ACHN (cell line): ENCODE data around the gene ANKRD13B.
"Not testable (repeated sequence)": the region's sequence is repeated elsewhere in the genome, so short reads cannot be mapped to it uniquely, and the experiment has no call there.

Experiments used
- DNase-seq: peaks from one replicate; pipeline ENCODE4 v3.0.0-alpha.2; 2015
- in situ Hi-C: cut with HindIII; loops from 2 replicates; pipeline ENCODE4 v1.10.0; 2017; ENCODE audit warnings: low sequenced_read_pairs, low pct_ligation_motif_present, low pct_unique_long_range_greater_than_20kb

Gene ANKRD13B

DNA sequence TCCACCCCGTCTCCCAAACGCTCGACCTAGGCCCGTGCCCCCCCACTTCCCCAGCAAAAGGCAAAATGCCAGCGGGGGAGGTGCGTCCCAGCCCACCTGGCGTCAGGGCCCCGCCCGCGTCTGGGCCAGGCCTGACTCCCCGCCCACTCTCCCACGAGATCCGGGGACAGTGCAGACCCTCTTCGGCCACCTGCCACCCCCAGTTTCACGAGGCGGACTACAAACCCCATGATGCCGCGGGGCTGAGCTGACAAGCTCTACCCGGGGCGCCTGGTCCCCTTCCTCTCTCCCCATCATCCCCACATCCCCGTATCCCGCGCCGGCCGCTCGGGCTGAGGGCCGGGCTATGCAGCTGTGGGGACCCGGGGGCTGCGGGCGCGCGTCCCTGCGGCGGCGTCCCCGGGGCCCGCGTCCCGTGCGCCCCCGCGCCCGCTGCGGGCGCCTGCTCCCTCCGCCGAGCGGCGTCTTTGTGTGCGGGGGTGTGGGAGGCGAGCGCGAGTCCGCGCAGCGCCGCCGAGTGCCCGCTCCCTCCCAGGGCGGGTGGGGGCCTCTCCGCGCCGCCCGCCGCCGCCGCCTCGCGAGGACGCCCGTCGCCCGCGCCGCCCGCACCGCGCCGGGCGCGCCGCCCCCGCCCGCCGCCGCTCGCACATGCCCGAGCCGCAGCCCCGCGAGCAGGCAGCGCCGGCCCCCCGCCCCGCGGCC lies at the start of gene ANKRD13B:
TSS of gene ANKRD13B (plus strand) at position 283 of the 702 bp plus-strand sequence. CDS start 490 bp downstream, outside the sequence.
- in situ Hi-C loops, result no loop called here
- DNase-seq, result peak; percentile 50

DNA sequence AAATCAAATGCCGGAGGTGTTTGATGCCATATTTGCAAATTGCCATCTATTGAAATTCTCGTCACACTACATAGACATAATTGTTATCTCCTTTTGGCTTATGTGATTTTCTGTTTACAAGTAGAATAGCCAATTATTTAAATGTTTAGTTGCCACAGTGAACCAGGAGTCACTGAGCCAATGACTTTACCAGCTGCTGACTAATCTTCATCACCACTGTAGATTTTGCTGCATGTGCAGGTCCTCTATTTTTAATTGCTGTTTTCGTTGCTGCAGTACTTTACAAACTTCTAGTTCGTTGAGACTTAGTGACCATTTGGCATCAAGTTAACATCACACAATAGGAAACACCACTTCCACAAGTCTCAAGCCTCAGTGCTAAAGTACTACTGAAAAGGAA lies 48.9 kb upstream of the ANKRD13B start:
- DNase-seq, result no peak
- in situ Hi-C loops, result no loop called here

DNA sequence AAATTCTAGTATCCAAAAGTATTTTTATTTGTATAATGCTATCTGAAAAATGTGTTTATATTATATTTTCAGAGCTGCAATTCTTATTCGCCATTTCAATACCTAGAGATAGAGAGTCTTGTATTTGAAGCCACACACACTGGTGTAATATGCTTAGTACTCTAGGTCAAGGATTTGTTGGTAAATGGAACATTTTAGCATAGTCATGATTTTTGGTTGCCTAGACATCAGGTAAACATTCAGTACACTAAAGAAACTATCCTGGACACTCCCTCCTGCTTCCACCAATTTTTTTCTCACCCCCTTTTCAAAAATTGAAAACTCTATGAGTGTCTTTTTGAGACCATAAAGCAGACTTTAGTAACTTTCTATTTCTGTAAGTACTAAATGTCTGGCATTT lies 46.8 kb upstream of the ANKRD13B start:
- in situ Hi-C loops, result no loop called here
- no peak for DNase-seq

DNA sequence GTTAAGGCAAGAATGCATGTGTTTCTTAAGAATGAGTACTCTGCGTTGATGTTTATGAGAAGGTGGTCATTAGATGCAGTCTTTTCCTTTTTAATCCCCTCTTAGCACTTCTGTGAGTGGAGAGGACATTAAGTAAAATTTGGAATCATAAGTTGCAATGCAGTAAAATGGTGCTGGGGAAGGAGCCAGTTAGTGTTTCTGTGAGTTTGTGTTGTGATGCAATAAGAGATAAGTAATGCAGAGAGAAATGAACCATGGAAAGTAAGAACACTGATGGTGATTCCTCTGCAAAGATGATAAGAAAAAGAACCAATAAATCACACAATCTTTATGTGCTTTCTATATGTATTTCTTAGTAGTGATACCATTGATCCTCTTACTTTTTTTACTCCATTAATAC lies 46.1 kb upstream of the ANKRD13B start:
- DNase-seq, result no peak
- in situ Hi-C loops, result no loop called here

DNA sequence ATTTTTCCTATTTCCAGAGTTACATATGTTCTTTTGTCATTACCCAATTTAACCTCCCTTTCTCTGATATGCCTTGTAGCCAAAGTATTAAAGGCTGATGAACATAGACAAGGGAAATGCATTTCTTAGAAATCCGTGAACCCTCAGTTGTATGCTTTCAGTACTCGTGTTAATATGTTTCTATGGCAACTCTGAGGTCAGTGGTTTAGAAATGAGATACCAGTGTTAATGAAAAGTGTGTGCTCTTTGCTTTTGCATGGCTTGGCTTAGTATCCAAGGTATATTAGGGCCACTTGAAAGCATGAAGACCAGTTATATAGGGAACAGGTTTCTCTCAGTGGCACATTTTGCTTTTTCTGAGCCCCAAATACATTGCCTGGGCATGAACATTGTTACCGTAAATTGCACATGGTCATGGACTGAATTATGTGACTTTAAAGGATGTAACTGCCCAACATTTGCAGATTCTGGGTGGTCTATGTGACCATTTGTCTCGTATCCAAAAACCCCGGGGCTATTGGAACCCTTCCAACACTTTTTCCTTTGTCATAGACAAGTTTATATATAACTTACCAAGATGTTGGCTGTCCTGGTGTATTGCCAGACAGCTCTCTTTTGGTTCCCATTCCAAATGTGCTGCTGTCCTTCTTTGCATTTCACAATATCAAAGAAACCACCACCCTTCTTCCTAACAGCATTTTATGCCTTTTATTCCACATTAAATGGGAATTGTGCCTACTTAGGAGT lies 43.6 kb upstream of the ANKRD13B start:
- no peak for DNase-seq
- in situ Hi-C loops, result no loop called here

DNA sequence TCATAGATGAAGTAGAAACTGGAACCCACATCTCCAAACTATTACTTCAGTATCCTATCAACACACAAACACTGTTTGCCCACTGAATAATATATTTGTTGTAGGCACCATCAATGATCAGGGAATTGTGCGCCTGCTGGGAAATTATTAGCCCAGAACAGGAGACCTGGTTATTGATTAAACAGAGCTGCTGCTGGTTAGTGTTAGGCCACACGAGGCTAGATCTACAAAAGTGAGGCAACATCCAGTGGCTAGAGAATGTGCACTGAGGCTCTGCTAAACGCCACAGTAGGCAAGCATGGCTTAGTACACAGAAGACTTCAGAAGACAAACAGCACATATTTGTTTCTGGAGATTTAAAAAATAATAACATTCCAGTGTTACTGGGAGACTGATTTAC lies 37.1 kb upstream of the ANKRD13B start:
- DNase-seq, result peak; percentile 86
- in situ Hi-C loops, result no loop called here

DNA sequence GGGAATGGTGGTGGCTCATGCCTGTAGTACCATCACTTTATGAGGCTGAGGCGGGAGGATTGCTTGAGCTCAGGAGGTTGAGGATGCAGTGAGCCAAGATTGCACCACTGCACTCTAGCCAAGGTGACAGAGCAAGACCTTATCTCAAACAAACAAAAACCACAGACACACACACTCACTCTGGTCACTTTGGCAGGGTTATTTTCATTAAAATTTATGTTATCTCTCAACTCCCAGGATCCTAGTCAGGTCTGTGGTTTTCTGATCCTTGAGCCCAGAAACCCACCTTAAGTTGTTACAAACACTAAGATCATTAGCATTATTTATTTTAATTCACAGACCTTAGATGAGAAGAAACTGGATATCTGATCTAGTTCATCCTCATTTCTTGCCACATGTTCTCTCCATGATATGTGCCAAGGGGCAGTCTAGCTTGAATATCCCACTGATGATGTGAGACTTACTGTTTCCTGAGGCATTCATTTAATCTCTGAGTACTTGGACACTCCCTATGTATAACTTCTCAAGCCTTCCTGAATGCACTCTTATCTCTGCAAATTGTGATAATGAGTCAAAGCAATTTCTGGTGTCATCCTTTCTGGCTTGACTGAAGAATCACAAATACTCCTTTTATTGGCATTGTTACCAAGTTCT lies 35.7 kb upstream of the ANKRD13B start:
- no peak for DNase-seq
- in situ Hi-C loops, result no loop called here

DNA sequence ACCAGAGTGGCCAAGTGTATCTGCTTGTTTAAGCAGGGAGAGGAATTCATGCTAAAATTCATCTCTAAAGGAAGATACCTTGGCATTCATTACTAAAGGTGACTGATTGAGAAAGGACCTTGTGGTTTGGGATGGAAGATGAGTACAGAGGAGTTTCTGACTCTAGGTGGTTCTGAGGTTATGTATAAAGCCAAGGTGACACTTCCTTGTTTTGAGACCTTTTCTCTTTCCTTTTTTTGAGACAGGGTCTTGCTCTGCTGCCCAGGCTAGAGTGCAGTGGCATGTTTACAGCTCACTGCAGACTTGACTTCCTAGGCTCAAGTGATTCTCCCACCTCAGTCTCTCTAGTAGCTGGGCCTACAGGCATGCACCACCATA lies 35.2 kb upstream of the ANKRD13B start:
- DNase-seq, result no peak
- in situ Hi-C loops, result no loop called here

DNA sequence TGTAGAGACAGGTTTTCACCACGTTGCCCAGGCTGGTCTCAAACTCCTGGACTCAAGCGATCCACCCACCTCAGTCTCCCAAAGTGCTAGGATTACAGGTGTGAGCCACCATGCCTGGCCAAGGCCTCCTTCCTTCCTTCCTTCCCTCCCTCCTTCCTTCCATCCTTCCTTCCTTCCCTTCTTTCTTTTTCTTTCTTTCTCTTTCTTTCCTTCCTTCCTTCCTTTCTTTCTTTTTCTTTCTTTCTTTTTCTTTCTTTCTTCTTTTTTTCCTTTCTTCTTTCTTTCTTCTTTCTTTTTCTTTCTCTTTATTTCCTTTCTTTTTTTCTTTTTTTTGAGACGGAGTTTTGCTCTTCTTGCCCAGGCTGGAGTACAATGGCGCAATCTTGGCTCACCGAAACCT lies 34.8 kb upstream of the ANKRD13B start:
- DNase-seq, in situ Hi-C loops: not testable (repeated sequence)

DNA sequence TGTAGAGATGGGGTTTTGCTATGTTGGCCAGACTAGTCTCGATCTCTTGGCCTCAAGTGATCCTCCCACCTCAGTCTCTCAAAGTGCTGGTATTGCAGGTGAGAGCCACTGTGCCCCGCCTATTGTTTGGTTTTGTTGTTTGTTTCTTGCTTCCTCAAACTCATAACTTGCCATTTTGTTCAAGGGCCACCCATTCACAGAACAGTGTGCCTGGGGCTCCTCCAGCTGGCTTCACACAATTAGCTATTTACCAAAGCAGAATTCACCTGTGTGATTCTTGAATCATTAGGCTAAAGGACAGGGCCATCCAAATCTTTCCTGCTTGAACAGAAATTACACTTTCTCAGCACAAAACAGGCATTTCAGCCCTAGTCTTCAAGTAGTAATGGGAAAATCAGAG lies 33.3 kb upstream of the ANKRD13B start:
- DNase-seq, result no peak
- in situ Hi-C loops, result no loop called here

DNA sequence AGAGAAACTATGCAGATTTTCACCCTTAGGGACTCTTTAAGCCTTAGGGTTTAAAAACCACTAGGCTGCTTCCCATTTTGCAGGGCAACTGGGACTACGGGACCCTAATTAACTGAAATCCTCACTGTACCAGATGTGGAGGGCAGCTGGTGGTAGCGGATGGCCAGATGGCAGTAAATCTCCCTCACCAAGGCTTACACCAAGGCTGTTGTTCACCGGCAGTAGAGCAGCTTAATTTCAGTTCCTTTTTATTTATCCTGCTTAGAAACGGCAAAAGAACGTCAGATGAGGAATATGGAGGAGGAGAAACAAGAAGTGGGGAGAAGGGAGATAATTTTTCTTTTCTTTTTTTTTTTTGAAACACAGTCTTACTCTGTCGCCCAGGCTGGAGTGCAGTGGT lies 32.6 kb upstream of the ANKRD13B start:
- no peak for DNase-seq
- in situ Hi-C loops, result no loop called here

DNA sequence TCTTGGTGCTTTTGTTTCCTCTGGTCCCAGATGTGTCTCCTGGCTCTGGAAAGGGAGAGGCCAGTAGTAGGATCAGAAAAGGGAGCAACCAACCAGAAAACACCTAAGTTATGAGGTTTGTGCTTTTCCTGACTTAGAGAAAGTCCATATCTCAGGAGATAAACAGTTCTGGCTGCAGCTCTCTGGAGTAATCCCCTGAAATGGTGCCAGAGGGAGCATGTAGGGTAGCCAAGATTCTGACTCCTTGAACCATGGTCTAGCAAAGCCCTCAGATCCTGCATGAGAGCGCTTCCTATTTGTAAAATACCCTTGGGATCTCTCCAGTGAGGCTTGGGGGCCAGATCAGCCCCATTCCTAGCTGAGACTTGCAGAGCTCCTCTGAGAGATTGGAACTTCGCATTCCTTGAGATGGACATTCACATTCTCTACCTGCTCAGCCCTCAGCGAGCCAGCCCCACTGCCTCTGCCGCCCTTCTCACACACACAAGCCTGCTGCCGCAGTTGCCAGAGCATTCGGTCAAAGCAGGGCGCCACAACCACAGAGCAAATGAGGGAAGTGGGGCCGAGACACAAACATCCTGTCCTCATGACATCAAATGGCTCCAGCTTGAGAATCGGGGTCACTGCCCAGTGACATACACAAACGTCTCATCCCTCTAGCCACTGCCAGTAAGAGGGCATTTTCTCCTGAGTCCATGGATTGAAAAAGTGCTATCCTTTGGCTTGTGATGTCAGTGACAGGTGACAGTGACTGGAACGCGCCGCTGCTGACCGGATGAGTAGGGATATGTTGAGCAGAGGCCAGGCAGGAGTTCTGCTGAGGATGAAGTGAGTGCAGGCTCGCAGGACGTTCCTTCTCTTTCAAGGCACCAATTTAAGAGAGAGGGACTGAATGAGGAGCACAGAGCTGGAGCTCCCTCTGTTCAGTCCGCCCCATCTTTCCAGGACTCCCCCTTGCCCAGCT lies 31.1 kb upstream of the ANKRD13B start:
- in situ Hi-C loops, result no loop called here
- no peak for DNase-seq

DNA sequence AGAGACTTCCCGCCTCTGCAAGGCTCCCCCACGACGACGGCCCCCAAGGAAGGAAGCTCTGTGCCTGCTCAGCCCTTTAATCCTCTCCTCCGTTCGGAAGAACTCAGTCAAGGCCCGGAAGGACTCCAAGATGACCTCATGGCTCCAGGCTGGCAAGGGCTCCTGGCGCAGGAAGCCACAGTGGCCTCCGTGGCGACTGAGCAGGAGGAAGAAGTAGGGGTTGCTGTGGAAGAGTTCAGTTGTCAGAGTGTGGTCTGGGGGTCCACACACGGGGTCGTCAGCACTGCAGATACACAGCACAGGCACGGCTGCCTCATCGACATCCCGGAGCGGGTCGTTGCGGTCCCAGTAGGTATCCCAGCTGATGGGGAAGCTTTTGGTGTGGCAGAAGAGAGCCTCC lies 30.3 kb upstream of the ANKRD13B start:
- no peak for DNase-seq
- in situ Hi-C loops, result no loop called here

DNA sequence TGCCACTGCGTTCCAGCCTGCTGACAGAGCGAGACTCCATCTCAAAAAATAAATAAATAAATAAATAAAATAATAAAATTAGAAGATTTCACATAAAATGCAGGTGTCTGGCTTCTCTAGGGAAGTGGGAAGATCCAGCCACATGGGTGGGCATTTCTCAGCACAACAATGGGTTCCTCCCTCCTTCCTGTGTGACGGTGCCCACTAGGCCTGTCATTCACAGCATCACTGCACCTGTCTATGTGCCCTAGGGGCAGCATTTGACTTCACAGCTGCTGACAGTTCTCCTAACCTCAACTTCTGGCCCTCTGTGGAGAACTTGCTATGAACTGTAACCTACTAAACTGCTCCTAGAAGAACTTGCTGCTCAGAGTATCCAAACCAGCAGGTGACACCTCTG lies 29.1 kb upstream of the ANKRD13B start:
- in situ Hi-C loops, result no loop called here
- no peak for DNase-seq

DNA sequence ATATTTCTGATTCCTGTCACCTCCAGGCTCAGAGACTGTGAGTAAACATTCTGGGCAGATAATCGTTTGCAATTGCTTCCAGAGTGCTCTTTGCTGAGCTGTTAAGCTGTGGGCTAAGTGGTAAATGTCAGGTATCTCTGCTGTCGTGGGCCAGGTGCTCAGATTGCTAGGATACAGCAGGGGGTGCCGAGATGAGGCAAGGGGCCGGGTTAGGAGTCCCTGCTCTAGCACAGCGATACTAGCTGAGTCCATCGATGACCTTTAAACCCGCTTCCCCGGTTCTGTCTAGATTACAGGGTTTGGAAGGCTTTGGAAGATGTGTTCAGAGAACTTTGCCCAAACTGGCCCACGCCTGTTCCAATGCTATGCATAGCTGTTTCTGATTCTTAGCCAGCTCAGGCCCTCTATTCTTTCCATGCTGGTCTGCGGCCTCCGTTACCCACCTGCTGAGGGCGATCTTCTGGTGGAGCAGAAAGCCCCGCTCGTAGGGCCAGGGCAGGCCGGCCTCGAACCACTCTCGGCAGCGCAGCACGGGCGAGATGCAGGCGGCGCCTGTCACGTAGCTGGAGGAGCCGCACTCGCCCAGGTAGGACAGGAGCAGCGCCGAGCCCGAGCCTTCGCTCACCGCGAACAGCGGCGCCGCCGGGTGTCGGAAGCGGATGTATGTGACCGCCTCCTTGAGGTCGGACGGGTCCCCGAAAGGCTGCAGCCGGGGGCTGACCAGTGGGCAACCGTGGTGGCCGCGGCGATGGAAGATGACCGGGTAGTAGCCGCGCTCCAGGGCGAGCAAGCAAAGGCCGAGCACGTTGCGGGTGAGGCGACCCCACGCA lies 27.1 kb upstream of the ANKRD13B start:
- in situ Hi-C loops, result no loop called here
- no peak for DNase-seq

DNA sequence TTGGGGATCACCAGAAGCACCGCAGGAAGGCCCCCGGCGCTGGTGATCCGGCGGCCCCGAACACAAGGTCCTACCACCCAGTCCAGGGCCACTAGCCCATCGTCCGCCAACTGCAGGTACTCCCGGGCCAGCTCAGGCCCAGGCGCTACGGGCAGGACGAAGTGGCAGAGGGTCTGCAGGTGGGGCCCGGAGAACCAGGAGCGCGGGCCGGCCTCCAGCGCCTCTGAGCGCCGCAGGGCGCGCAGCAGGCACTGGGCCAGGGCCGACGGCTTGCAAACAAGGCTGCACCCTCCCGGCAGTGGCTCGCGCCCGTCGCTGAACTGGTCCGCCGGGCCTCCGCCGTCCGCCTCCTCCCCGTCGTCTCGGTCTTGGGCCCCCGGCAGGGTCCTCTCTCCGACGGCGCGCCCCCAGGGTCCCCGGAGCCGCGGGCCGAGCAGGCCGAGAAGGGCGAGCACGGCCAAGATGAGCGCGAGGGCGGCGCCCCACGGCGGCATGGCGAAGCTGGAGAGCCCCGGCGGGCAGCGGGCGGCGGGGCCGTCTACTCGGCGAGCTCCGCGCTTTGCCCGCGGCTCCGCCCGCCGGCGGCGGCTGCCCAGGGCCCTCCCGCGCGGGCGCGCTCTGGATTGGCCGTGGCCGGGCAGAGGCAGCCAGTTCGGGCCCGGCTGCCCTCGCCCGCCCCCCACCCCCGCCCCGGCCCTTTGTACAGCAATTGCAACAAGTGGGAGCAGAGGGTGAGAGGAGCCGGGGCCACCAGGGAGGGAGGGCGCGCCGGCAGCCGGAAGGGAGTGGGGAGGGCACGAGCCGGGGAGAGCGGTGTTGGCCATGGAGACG lies 26.2 kb upstream of the ANKRD13B start, which contains the start of gene ABHD15:
TSS of gene ABHD15 (minus strand) at position 565 of the 831 bp plus-strand sequence. CDS start at position 494, 71 bp downstream.
- in situ Hi-C loops, result no loop called here
- DNase-seq, result peak; percentile 88

DNA sequence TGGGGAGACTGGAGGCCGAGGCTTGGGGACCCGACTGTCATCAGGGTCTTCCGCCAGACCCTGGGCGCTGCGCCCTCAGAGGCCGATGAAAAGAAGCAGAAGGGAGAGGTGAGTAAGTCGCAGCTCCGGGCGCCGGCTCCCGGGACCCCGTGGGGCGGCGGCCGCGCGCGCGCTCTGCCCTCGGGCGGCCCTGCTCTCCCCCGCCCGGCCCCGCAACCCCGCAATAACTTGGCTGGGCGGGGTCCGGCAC lies 25.7 kb upstream of the ANKRD13B start:
- DNase-seq, result peak; percentile 48
- in situ Hi-C loops, result no loop called here
